HepG2 (cell line): ENCODE measurements around the gene IL11RA. TPM values are rescaled to one million over a fixed set of nuclear protein-coding genes. Genes with fewer than 3 reads are reported as not detected.
A peak's percentile ranks its signal among the peaks of the same experiment; 100 is the strongest.

ENCODE experiments used
- ATAC-seq: fragments of 200-7000 bp; cut with Tn5 transposase; 3 replicates; pipeline ENCODE4 v1.9.1; 2020; ENCODE audit warnings: mild to moderate bottlenecking, moderate library complexity
- BruUV-seq: library from RNA; stranded (reverse); fragments of 400-500 nt; replicated peaks from 2 replicates; lab custom pipeline; 2021; lab: Mats Ljungman, UMichigan
- CTCF ChIA-PET: fragments of 300-600 bp; formaldehyde crosslinking; extraction: SDS; loops from one replicate; lab custom pipeline; 2021; ENCODE audit warnings: low total read pairs, inconsistent platforms, low intra/inter-chr PET ratio; lab: Yijun Ruan, JAX
- POLR2A ChIA-PET: fragments of 350-600 bp; sonication (Branson Sonifier 250); formaldehyde crosslinking; loops from one replicate; lab custom pipeline; 2020; ENCODE audit warnings: antibody characterized with exemption, inconsistent platforms; lab: Yijun Ruan, JAX
- DNase-seq: peaks from one replicate; pipeline ENCODE4 v3.0.0-alpha.2; 2015; ENCODE audit warnings: low spot score
- FAIRE-seq: peaks from 3 replicates; lab custom pipeline; 2011; peaks lifted over from hg19 to GRCh38; lab: Jason Lieb, UNC
- H2AFZ ChIP-seq: one replicate; pipeline ENCODE4 v1.6.1; 2011; ENCODE audit warnings: low read length, inconsistent platforms
- H3K27ac ChIP-seq: fragments of 300-600 bp; 3 replicates; pipeline ENCODE4 v1.8.0; 2011; ENCODE audit warnings: mixed run types, mild to moderate bottlenecking, mixed read lengths, low read length, inconsistent platforms; ENCODE audit not compliant: insufficient read depth; ENCODE audit errors: extremely low read length
- H3K27me3 ChIP-seq, 2 experiments: fragments of 200-600 bp in 1 of 2; 2 replicates in 1 of 2; 3 replicates in 1 of 2; pipeline versions ENCODE4 v1.6.0 to v1.8.0; 2011; ENCODE audit warnings: low read length in 2 of 2, mild to moderate bottlenecking in 2 of 2, moderate library complexity in 2 of 2, inconsistent platforms in 1 of 2; ENCODE audit not compliant: insufficient read depth in 2 of 2, control insufficient read depth in 1 of 2
- H3K36me3 ChIP-seq, 2 experiments: fragments of 200-600 bp in 1 of 2; replicated peaks in 1 of 2; 2 replicates in 1 of 2; 3 replicates in 1 of 2; pipeline versions ENCODE4 v1.5.1 to v1.8.0; 2011; ENCODE audit warnings: low read length in 2 of 2, inconsistent platforms in 1 of 2; ENCODE audit not compliant: insufficient read depth in 2 of 2, control insufficient read depth in 1 of 2
- H3K4me1 ChIP-seq: 2 replicates; pipeline ENCODE4 v1.5.1; 2012; ENCODE audit warnings: low read length, inconsistent platforms; ENCODE audit not compliant: insufficient read depth
- H3K4me2 ChIP-seq: 2 replicates; pipeline ENCODE4 v1.6.0; 2011; ENCODE audit warnings: low read depth, low read length, inconsistent platforms
- H3K4me3 ChIP-seq, 3 experiments: fragments of 200-600 bp in 1 of 3; sonication (generic), shearing (Covaris generic) in 1 of 3; replicated peaks in 1 of 3; 2 replicates each; pipeline ENCODE4 v1.5.1; 2011 to 2016; ENCODE audit warnings: low read length in 3 of 3, inconsistent platforms in 2 of 3, low read depth in 2 of 3, mild to moderate bottlenecking in 2 of 3, control low read depth in 1 of 3, mixed read lengths in 1 of 3; ENCODE audit not compliant: insufficient read depth in 1 of 3
- H3K79me2 ChIP-seq: one replicate; pipeline ENCODE4 v1.6.1; 2011; ENCODE audit warnings: low read length, inconsistent platforms; ENCODE audit not compliant: insufficient read depth
- H3K9ac ChIP-seq: 2 replicates; pipeline ENCODE4 v1.6.0; 2011; ENCODE audit warnings: mild to moderate bottlenecking, low read depth, low read length, inconsistent platforms; ENCODE audit not compliant: insufficient read depth
- H3K9me3 ChIP-seq: 2 replicates; pipeline ENCODE4 v1.5.1; 2012; ENCODE audit warnings: mild to moderate bottlenecking, low read length
- H4K20me1 ChIP-seq: 2 replicates; pipeline ENCODE4 v1.6.0; 2011; ENCODE audit warnings: inconsistent platforms, mild to moderate bottlenecking, low read length, moderate library complexity; ENCODE audit not compliant: insufficient read depth
- KLF16 ChIP-seq, 2 experiments: sonication (generic) in 1 of 2; formaldehyde crosslinking in 1 of 2; IDR thresholded peaks; 2 replicates each; pipeline versions ENCODE4 v1.6.1 to v1.8.0; 2016 to 2023; ENCODE audit warnings: missing genetic modification reagents in 2 of 2, missing compliant biosample characterization in 1 of 2
- NPAS2 ChIP-seq: sonication (generic); formaldehyde crosslinking; IDR thresholded peaks from 2 replicates; pipeline ENCODE4 v1.8.0; 2022; ENCODE audit warnings: mild to moderate bottlenecking, missing genetic modification reagents, borderline replicate concordance
- PHF21A ChIP-seq: sonication (generic); formaldehyde crosslinking; IDR thresholded peaks from 2 replicates; pipeline ENCODE4 v1.5.0; 2020; ENCODE audit warnings: mild to moderate bottlenecking, missing genetic modification reagents
- SNAPC2 ChIP-seq: sonication (generic); formaldehyde crosslinking; IDR thresholded peaks from 2 replicates; pipeline ENCODE4 v1.8.1; 2022; ENCODE audit warnings: mild to moderate bottlenecking, missing genetic modification reagents
- WGBS: methylation state at CpG from one replicate; pipeline ENCODE4 v1.1.6; 2017; ENCODE audit warnings: low lambda C conversion rate; 5-methylcytosine and 5-hydroxymethylcytosine counted together
- in situ Hi-C: cut with HindIII; loops from 2 replicates; pipeline ENCODE4 v1.10.0; 2017; ENCODE audit warnings: low pct_unique_long_range_greater_than_20kb; ENCODE audit not compliant: extremely low pct_ligation_motif_present
- intact Hi-C: fragments of 100-400 bp; cut with micrococcal nuclease; formaldehyde crosslinking; loops from one replicate; pipeline ENCODE4 v1.10.0; 2022; ENCODE audit not compliant: unreplicated experiment
- polyA plus RNA-seq, 8 experiments: library from polyadenylated mRNA; depleted of rRNA in 3 of 8; stranded (reverse) in 7 of 8; unstranded in 1 of 8; fragments of >200 nt; fragmentation: Illumina TruSeq in 4 of 8; extraction: Trizol in 4 of 8; gene quantifications; 2 replicates each; pipeline versions ENCODE4 v1.2.1 to v1.2.3, GENCODE V29; 2011 to 2016; ENCODE audit warnings: low read depth in 4 of 8, missing spikeins in 1 of 8, mixed read lengths in 1 of 8; ENCODE audit not compliant: insufficient read depth in 1 of 8
- total RNA-seq, 5 experiments: library from RNA; depleted of rRNA; stranded (reverse); fragments of >200 nt; fragmentation: Illumina TruSeq; extraction: Trizol; gene quantifications; 2 replicates each; pipeline ENCODE4 v1.2.3, GENCODE V29; 2016; ENCODE audit warnings: low read depth in 1 of 5
- TF ChIP-seq, protein P1 (sequence below): sonication (generic); formaldehyde crosslinking; IDR thresholded peaks from 2 replicates; pipeline ENCODE4 v1.8.0; 2022; ENCODE audit warnings: missing genetic modification reagents, mild to moderate bottlenecking, inconsistent platforms, borderline replicate concordance
- TF ChIP-seq, protein P2 (sequence below): sonication (generic); formaldehyde crosslinking; IDR thresholded peaks from 2 replicates; pipeline ENCODE4 v1.4.0; 2020; ENCODE audit warnings: missing genetic modification reagents, low read depth, mild to moderate bottlenecking, borderline replicate concordance
- TF ChIP-seq, protein P3 (sequence below): sonication (generic); formaldehyde crosslinking; IDR thresholded peaks from 2 replicates; pipeline ENCODE4 v1.9.0; 2021; ENCODE audit warnings: missing genetic modification reagents, borderline replicate concordance

The IL11RA gene
- total and polyA plus RNA-seq, 2 of the 13 experiments (the other 11 are each of a cell fraction or from before 2014, with no cell fraction given), result 2.0 to 4.2 TPM

DNA sequence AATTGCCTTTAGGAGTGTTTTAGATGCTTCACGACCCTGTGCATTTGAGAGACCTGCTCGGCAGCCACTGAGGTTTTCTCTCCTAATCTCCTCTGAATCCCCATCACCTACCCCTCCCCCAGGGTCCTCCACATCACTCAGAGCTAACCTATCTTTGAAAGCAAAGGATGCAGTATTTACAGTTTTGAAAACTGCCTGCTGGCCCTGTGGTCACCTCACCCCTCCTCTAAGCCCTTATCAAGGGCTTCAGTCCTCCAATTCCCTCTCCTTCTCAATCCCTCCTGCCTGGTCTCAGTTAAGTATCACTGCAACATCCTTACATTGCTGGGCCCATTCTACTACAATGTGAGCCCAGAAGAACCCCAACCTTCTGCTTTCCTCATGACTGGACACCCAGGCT lies 44.7 kb upstream of the IL11RA start:
- intact Hi-C loops (no loop called here), in situ Hi-C loops (no loop called here)
- Histone ChIP-seq H3K9ac (no peak overlapping the region), H3K4me2 (no peak overlapping the region; the same call in 1 of the 2 replicates), H3K27ac (no peak overlapping the region), H3K4me1 (peaks cover 27% of the 10 kb centered on the region), H3K79me2 (peaks cover 6% of the 10 kb centered on the region), H3K36me3 (no peaks in the 10 kb centered on the region), H3K9me3 (no peaks in the 10 kb centered on the region), H3K4me3 (no peak overlapping the region), H3K27me3 (no peaks in the 10 kb centered on the region), H4K20me1 (no peaks in the 10 kb centered on the region; the same call in 1 of the 2 replicates), H2AFZ (no peak overlapping the region)
- ATAC-seq, result no peak
- no TSS peak for BruUV-seq
- TF ChIP-seq, protein P1, sequence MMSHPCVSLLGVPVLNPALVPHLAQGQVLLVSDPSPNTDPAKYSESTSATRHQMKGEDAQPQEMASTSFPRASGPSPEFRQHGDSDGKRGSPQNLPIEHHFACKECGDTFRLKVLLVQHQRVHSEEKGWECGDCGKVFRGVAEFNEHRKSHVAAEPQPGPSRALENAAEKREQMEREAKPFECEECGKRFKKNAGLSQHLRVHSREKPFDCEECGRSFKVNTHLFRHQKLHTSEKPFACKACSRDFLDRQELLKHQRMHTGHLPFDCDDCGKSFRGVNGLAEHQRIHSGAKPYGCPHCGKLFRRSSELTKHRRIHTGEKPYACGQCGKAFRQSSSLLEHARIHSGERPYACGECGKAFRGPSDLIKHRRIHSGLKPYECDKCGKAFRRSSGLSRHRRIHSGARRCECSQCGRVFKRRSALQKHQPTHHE (CRISPR knock-in tag), result no peak
- TF ChIP-seq KLF16 (CRISPR knock-in tag; IDR thresholded peaks at IDR 0.05) (0 out of 4 replicates have a peak, but pooled peaks of 1 of the 2 experiments have one; percentile 2), PHF21A (CRISPR knock-in tag) (no peak), NPAS2 (CRISPR knock-in tag) (no peak), SNAPC2 (CRISPR knock-in tag) (no peak)
- TF ChIP-seq, protein P2, sequence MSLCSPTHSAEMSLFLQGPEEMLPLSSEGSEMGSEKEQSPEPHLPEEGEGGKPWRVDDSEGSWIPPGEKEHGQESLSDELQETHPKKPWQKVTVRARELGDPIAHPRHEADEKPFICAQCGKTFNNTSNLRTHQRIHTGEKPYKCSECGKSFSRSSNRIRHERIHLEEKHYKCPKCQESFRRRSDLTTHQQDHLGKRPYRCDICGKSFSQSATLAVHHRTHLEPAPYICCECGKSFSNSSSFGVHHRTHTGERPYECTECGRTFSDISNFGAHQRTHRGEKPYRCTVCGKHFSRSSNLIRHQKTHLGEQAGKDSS (CRISPR knock-in tag), result no peak
- TF ChIP-seq, protein P3, sequence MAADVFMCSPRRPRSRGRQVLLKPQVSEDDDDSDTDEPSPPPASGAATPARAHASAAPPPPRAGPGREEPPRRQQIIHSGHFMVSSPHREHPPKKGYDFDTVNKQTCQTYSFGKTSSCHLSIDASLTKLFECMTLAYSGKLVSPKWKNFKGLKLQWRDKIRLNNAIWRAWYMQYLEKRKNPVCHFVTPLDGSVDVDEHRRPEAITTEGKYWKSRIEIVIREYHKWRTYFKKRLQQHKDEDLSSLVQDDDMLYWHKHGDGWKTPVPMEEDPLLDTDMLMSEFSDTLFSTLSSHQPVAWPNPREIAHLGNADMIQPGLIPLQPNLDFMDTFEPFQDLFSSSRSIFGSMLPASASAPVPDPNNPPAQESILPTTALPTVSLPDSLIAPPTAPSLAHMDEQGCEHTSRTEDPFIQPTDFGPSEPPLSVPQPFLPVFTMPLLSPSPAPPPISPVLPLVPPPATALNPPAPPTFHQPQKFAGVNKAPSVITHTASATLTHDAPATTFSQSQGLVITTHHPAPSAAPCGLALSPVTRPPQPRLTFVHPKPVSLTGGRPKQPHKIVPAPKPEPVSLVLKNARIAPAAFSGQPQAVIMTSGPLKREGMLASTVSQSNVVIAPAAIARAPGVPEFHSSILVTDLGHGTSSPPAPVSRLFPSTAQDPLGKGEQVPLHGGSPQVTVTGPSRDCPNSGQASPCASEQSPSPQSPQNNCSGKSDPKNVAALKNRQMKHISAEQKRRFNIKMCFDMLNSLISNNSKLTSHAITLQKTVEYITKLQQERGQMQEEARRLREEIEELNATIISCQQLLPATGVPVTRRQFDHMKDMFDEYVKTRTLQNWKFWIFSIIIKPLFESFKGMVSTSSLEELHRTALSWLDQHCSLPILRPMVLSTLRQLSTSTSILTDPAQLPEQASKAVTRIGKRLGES, result no peak
- WGBS, result 17% methylated on average over 2 of the region's 2 CpGs
- ChIA-PET CTCF (no interaction called here), POLR2A (interaction anchor here (0.6 to 1.5 kb wide), 4 partner anchors 26 to 39 kb away, joined by 3 to 5 read pairs (median 4); partner anchors contain the start of genes GALT and SIGMAR1)
- no peak for DNase-seq
- no peak for FAIRE-seq
